GM18873 (cell line): ENCODE results near the gene SLC23A3.

Experiments used
- ATAC-seq: cut with Tn5 transposase; IDR thresholded peaks from one replicate; pipeline ENCODE4 v1.9.1; 2021; ENCODE audit warnings: mild to moderate bottlenecking, moderate library complexity, moderate number of reproducible peaks; ENCODE audit not compliant: unreplicated experiment, low FRiP score

Gene SLC23A3

GRCh38 chr2:219169930-219170654 lies at the start of gene SLC23A3:
Gene SLC23A3 (minus strand): TSS chr2:219170029. CDS start chr2:219169984, 45 bp downstream.
- no peak for ATAC-seq

GRCh38 chr2:219218732-219219701 lies 49.2 kb upstream of the SLC23A3 start, which contains the start of gene ABCB6:
Gene ABCB6 (minus strand): TSS chr2:219218958. CDS start chr2:219218673, 285 bp downstream.
- peak; percentile 51 for ATAC-seq

- peak; percentile 26 for ATAC-seq
Observed at GRCh38 chr2:219218217-219218731, 48.4 kb upstream of the SLC23A3 start.

- no peak for ATAC-seq
Observed at GRCh38 chr2:219216535-219216915, 46.7 kb upstream of the SLC23A3 start.

- ATAC-seq: no peak
Observed at GRCh38 chr2:219215871-219216534, 46.2 kb upstream of the SLC23A3 start.

- ATAC-seq: no peak
Observed at GRCh38 chr2:219214786-219215185, 45.0 kb upstream of the SLC23A3 start.

- ATAC-seq: no peak
Observed at GRCh38 chr2:219214141-219214540, 44.3 kb upstream of the SLC23A3 start.

GRCh38 chr2:219213486-219214071 lies 43.8 kb upstream of the SLC23A3 start:
- ATAC-seq: no peak

GRCh38 chr2:219213026-219213415 lies 43.2 kb upstream of the SLC23A3 start:
- ATAC-seq: no peak

- no peak for ATAC-seq
Observed at GRCh38 chr2:219210886-219211362, 41.1 kb upstream of the SLC23A3 start.

GRCh38 chr2:219210196-219210885 lies 40.5 kb upstream of the SLC23A3 start:
- ATAC-seq: no peak

- ATAC-seq: no peak
Observed at GRCh38 chr2:219209236-219210195, 39.7 kb upstream of the SLC23A3 start.

GRCh38 chr2:219207884-219208740 lies 38.3 kb upstream of the SLC23A3 start:
- no peak for ATAC-seq

- no peak for ATAC-seq
Observed at GRCh38 chr2:219207134-219207883, 37.5 kb upstream of the SLC23A3 start.

GRCh38 chr2:219206328-219207133 lies 36.7 kb upstream of the SLC23A3 start, which contains the start of gene ZFAND2B:
Gene ZFAND2B (plus strand): TSS chr2:219206782. CDS start chr2:219206988, 206 bp downstream.
- ATAC-seq: peak; percentile 94

- no peak for ATAC-seq
Observed at GRCh38 chr2:219205981-219206327, 36.1 kb upstream of the SLC23A3 start.
